Cardiac muscle cell (in vitro differentiated cells and primary cell): ENCODE measurements around the gene C5orf63. TPM values are rescaled to one million over a fixed set of nuclear protein-coding genes. Genes with fewer than 3 reads are reported as not detected.

Experiments used
- DNase-seq, 2 donors: peaks; one replicate each; pipeline versions ENCODE4 v3.0.0 to v3.0.0-alpha.2; 2010 to 2017; ENCODE audit warnings: low read depth in 1 of 2, low spot score in 1 of 2
- H3K27ac ChIP-seq: fragments of 200-600 bp; sonication (generic); 2 replicates; pipeline ENCODE4 v1.5.1; 2016
- H3K27me3 ChIP-seq: fragments of 200-600 bp; sonication (generic); 2 replicates; pipeline ENCODE4 v1.6.0; 2016; ENCODE audit warnings: control low read depth
- H3K36me3 ChIP-seq: fragments of 200-600 bp; sonication (generic); 2 replicates; pipeline ENCODE4 v1.5.1; 2016; ENCODE audit warnings: control low read depth
- H3K4me1 ChIP-seq: fragments of 200-600 bp; sonication (generic); 2 replicates; pipeline ENCODE4 v1.8.1; 2017; ENCODE audit warnings: low read depth, mild to moderate bottlenecking, mixed run types
- H3K4me3 ChIP-seq: fragments of 200-600 bp; sonication (generic); 2 replicates; pipeline ENCODE4 v1.5.1; 2016; ENCODE audit warnings: mild to moderate bottlenecking
- H3K9me3 ChIP-seq: fragments of 200-600 bp; sonication (generic); 2 replicates; pipeline ENCODE4 v1.5.1; 2017; ENCODE audit warnings: low read depth, mild to moderate bottlenecking, control low read depth
- polyA plus RNA-seq: library from polyadenylated mRNA; unstranded; fragments of >200 nt; fragmentation: Nextera tagmentation; extraction: Ambion mirVana; gene quantifications from 2 replicates; pipeline ENCODE4 v1.2.1, GENCODE V29; 2016
- total RNA-seq: library from RNA; depleted of rRNA; stranded (reverse); fragments of >200 nt; gene quantifications from 2 replicates; pipeline ENCODE4 v1.2.3, GENCODE V29; 2016
- TF ChIP-seq, protein P1 (sequence below): IDR thresholded peaks from 2 replicates; pipeline ENCODE4 v1.5.1; 2012; ENCODE audit warnings: low read depth, mild to moderate bottlenecking, low read length

Gene C5orf63
- total and polyA plus RNA-seq, 2 experiments from 2014 or later = 0.06 to 1.6 TPM

DNA sequence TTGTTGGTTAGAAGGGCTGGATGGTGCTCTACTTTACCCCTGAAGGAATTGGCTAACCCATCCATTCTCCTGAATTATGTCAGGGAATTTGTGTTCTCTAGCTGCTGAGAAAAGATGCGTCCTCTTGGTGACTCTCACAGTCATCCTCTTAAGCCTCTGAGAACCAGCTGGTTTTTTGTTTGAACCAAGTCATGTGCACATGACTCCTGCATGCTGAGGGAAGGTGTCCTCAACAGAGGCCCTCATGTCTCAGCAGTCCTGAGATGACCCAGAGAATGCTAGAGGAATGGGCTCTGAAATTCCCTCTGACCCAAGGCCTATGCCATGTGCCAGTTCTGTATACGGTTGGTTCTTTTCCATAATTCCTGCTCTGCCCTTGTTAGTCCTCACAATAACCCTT, 10.4 kb upstream of the C5orf63 start:
- TF ChIP-seq, protein P1, sequence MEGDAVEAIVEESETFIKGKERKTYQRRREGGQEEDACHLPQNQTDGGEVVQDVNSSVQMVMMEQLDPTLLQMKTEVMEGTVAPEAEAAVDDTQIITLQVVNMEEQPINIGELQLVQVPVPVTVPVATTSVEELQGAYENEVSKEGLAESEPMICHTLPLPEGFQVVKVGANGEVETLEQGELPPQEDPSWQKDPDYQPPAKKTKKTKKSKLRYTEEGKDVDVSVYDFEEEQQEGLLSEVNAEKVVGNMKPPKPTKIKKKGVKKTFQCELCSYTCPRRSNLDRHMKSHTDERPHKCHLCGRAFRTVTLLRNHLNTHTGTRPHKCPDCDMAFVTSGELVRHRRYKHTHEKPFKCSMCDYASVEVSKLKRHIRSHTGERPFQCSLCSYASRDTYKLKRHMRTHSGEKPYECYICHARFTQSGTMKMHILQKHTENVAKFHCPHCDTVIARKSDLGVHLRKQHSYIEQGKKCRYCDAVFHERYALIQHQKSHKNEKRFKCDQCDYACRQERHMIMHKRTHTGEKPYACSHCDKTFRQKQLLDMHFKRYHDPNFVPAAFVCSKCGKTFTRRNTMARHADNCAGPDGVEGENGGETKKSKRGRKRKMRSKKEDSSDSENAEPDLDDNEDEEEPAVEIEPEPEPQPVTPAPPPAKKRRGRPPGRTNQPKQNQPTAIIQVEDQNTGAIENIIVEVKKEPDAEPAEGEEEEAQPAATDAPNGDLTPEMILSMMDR = no peak
- DNase-seq = no peak
- Histone ChIP-seq H3K4me3 (no peak overlapping the region), H3K4me1 (peaks cover 8% of the 10 kb centered on the region), H3K27me3 (no peaks in the 10 kb centered on the region), H3K36me3 (no peaks in the 10 kb centered on the region), H3K27ac (no peak overlapping the region), H3K9me3 (no peaks in the 10 kb centered on the region)

- Histone ChIP-seq H3K9me3 (no peaks in the 10 kb centered on the region), H3K27me3 (no peaks in the 10 kb centered on the region), H3K4me1 (peaks cover 8% of the 10 kb centered on the region), H3K4me3 (no peak overlapping the region), H3K27ac (no peak overlapping the region), H3K36me3 (no peaks in the 10 kb centered on the region)
- peak; percentile 25 to 36 for DNase-seq
- TF ChIP-seq, protein P1 = no peak
These were observed 6.7 kb upstream of the C5orf63 start for GRCh38 chr5:127079994-127080491.

DNA sequence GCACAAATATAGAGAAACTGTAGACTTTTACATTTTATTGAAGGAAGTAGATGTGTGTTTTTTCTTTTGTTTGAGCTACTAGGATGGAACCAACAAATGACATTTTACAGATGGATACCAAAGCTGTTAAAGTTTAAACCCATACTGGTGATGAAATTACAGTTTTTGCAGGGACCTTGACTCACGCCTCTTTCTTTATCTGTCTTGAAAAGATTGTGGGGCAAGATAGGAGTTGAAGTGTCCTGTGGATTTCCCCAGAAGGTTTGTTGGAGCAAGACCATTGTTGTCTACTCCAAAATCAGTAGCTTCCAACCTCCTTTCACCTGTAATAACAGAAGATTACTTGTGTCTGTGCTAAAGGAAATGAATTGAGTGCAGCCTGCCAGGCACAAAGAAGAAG, 4.1 kb upstream of the C5orf63 start:
- TF ChIP-seq, protein P1 = no peak
- Histone ChIP-seq H3K36me3 (no peaks in the 10 kb centered on the region), H3K4me1 (peaks cover 8% of the 10 kb centered on the region), H3K9me3 (no peaks in the 10 kb centered on the region), H3K27me3 (no peaks in the 10 kb centered on the region), H3K27ac (no peak overlapping the region), H3K4me3 (no peak overlapping the region)
- no peak for DNase-seq

GRCh38 chr5:127076315-127077129, 3.2 kb upstream of the C5orf63 start:
- DNase-seq = peak in 1 of 2 donors; percentile 33
- Histone ChIP-seq H3K27ac (no peak overlapping the region), H3K4me1 (peaks cover 8% of the 10 kb centered on the region), H3K27me3 (no peaks in the 10 kb centered on the region), H3K9me3 (no peaks in the 10 kb centered on the region), H3K36me3 (no peaks in the 10 kb centered on the region), H3K4me3 (no peak overlapping the region)
- TF ChIP-seq, protein P1 = no peak

DNA sequence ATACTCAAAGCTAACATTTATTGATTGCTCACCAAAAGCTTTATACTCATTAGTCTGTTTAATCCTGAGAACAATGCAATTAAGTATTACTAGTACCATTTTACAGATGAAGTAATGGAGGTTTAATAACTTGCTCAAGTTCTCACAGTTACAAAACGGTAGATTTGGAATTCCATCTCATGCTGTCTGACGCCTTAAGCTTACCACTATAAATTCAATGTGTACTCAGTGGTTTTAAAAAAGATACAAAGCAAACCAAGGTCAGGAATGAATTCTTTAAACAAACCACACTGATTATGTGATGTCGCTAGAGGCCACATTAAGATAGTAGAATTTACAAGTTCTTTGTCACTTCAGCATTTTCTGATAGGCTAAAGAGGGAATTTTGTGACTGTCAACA, 1.2 kb upstream of the C5orf63 start:
- TF ChIP-seq, protein P1 = no peak
- Histone ChIP-seq H3K9me3 (no peaks in the 10 kb centered on the region), H3K27me3 (no peaks in the 10 kb centered on the region), H3K4me3 (no peak overlapping the region), H3K27ac (no peak overlapping the region), H3K4me1 (no peaks in the 10 kb centered on the region), H3K36me3 (no peaks in the 10 kb centered on the region)
- DNase-seq = no peak
